Measurements from ENCODE around the gene IMMP2L.

The IMMP2L gene

DNA sequence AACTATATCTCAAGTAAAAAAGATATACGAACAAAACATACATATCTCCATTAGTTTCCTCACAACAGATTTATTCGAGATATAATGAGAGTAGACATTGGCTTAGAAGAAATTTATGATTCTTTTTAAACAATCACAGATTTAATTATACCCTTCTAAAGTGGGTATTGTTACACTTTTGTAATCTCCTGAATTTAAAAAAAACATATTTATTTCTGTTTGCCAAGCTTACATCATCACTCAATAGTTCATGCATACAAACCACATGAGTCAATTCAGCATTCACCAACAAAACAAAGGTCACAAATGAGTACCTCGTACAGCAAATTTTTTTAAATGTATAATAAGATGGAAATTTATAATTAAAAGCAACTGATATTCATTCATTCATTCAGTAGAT lies 453.8 kb downstream of the IMMP2L start:
- H3K4me3 Mint-ChIP-seq, result no peak overlapping the region
- H3K36me3 Mint-ChIP-seq (ENCODE audit: low read depth), result no peaks in the 10 kb centered on the region
- H3K27me3 Mint-ChIP-seq (ENCODE audit: low read depth, poor library complexity), result no peaks in the 10 kb centered on the region
- no peak overlapping the region for H3K27ac Mint-ChIP-seq
- TF ChIP-seq, protein P1, sequence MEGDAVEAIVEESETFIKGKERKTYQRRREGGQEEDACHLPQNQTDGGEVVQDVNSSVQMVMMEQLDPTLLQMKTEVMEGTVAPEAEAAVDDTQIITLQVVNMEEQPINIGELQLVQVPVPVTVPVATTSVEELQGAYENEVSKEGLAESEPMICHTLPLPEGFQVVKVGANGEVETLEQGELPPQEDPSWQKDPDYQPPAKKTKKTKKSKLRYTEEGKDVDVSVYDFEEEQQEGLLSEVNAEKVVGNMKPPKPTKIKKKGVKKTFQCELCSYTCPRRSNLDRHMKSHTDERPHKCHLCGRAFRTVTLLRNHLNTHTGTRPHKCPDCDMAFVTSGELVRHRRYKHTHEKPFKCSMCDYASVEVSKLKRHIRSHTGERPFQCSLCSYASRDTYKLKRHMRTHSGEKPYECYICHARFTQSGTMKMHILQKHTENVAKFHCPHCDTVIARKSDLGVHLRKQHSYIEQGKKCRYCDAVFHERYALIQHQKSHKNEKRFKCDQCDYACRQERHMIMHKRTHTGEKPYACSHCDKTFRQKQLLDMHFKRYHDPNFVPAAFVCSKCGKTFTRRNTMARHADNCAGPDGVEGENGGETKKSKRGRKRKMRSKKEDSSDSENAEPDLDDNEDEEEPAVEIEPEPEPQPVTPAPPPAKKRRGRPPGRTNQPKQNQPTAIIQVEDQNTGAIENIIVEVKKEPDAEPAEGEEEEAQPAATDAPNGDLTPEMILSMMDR (IDR thresholded peaks at IDR 0.05), result no peak
- DNase-seq, result no peak
- no peaks in the 10 kb centered on the region for H3K4me1 Mint-ChIP-seq
- no peaks in the 10 kb centered on the region for H3K9me3 Mint-ChIP-seq

- no peak overlapping the region for H3K4me3 Mint-ChIP-seq
- no peaks in the 10 kb centered on the region for H3K9me3 Mint-ChIP-seq
- H3K36me3 Mint-ChIP-seq (ENCODE audit: low read depth), result no peaks in the 10 kb centered on the region
- TF ChIP-seq, protein P1 (IDR thresholded peaks at IDR 0.05), result no peak
- no peak for DNase-seq
- H3K4me1 Mint-ChIP-seq, result no peaks in the 10 kb centered on the region
- H3K27me3 Mint-ChIP-seq (ENCODE audit: low read depth, poor library complexity), result no peaks in the 10 kb centered on the region
- H3K27ac Mint-ChIP-seq, result no peak overlapping the region
These were observed 454.3 kb downstream of the IMMP2L start for GRCh38 chr7:111108000-111108399.

DNA sequence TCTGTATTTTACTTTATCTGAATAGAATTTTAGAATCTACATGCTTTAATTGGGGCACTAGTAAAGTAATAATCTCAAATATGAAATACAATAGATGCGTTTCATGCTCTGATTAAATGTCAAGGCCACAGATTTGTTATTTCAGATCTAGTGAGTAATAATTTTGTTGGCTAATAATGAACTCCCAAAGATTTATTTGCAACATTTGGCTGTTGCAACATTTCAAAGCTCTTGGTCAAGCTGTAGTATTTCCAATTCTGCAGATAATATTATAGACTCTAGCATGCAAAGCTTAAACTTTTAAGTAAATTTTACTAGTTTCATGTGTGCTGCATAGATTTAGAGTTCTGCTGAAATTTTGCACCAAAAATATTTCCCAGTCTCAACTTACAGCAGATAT lies 454.7 kb downstream of the IMMP2L start:
- TF ChIP-seq, protein P1 (IDR thresholded peaks at IDR 0.05), result no peak
- Mint-ChIP-seq H3K27me3 (ENCODE audit: low read depth, poor library complexity) (no peaks in the 10 kb centered on the region), H3K4me3 (no peak overlapping the region), H3K9me3 (no peaks in the 10 kb centered on the region), H3K27ac (no peak overlapping the region), H3K4me1 (no peaks in the 10 kb centered on the region), H3K36me3 (ENCODE audit: low read depth) (no peaks in the 10 kb centered on the region)
- no peak for DNase-seq

GRCh38 chr7:111105269-111105668 lies 457.0 kb downstream of the IMMP2L start:
- Mint-ChIP-seq H3K27ac (no peak overlapping the region), H3K4me1 (no peaks in the 10 kb centered on the region), H3K27me3 (ENCODE audit: low read depth, poor library complexity) (no peaks in the 10 kb centered on the region), H3K4me3 (no peak overlapping the region), H3K9me3 (no peaks in the 10 kb centered on the region), H3K36me3 (ENCODE audit: low read depth) (no peaks in the 10 kb centered on the region)
- TF ChIP-seq, protein P1 (IDR thresholded peaks at IDR 0.05), result no peak
- DNase-seq, result no peak

- no peaks in the 10 kb centered on the region for H3K36me3 Mint-ChIP-seq (ENCODE audit: low read depth)
- no peak for DNase-seq
- H3K27ac Mint-ChIP-seq, result peak overlapping the region; percentile 90
- H3K4me1 Mint-ChIP-seq, result no peaks in the 10 kb centered on the region
- no peaks in the 10 kb centered on the region for H3K9me3 Mint-ChIP-seq
- H3K4me3 Mint-ChIP-seq, result no peak overlapping the region
- TF ChIP-seq, protein P1 (IDR thresholded peaks at IDR 0.05), result no peak
- no peaks in the 10 kb centered on the region for H3K27me3 Mint-ChIP-seq (ENCODE audit: low read depth, poor library complexity)
These were observed 457.6 kb downstream of the IMMP2L start for GRCh38 chr7:111104710-111105109.

DNA sequence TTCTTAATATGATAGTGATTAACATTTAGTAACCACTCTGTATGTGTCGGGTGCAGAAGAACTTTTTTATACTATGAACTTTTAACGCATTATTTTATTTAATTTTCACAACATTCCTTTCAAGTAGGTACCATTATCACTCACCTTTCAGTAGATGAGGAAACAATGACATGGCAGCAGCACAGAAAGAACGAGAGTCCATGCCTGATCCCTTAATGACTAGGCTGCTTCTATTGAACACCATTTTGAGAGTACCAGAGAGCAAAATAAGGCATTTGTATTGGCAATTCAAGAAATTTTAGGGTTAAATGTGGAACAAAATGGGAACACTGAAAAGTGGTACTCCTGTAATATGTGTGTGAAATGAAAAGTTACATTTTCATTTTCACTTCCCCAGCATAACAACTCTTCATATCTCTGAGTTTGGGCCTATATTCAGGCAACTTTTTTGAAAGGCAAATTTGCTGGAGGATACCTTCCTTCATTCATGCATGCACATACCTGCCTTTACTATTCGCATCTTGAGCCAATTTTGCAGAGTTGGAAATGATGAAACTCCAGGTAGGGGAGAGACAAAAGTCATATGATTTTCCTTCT lies 458.5 kb downstream of the IMMP2L start:
- Mint-ChIP-seq H3K4me3 (no peak overlapping the region), H3K9me3 (no peaks in the 10 kb centered on the region), H3K27me3 (ENCODE audit: low read depth, poor library complexity) (no peaks in the 10 kb centered on the region), H3K4me1 (no peaks in the 10 kb centered on the region), H3K27ac (no peak overlapping the region), H3K36me3 (ENCODE audit: low read depth) (no peaks in the 10 kb centered on the region)
- TF ChIP-seq, protein P1 (IDR thresholded peaks at IDR 0.05), result no peak
- DNase-seq, result no peak

All from nephron progenitor cell (in vitro differentiated cells).